H1 (cell line): ENCODE data around the gene HORMAD2. TPM values are rescaled to one million over a fixed set of nuclear protein-coding genes. Genes with fewer than 3 reads are reported as not detected.

ENCODE experiments used
- CHD7 ChIP-seq: fragments of 300-600 bp; sonication (generic); IDR thresholded peaks from 2 replicates; pipeline ENCODE4 v1.7.1; 2012; ENCODE audit warnings: low read length, moderate library complexity, mild to moderate bottlenecking, inconsistent platforms; ENCODE audit not compliant: insufficient replicate concordance
- POU5F1 ChIP-seq: IDR thresholded peaks from 2 replicates; pipeline ENCODE4 v1.6.1; 2011; ENCODE audit warnings: low read depth, mild to moderate bottlenecking, low read length, moderate library complexity
- polyA plus RNA-seq, 7 experiments: library from polyadenylated mRNA; depleted of rRNA in 3 of 7; stranded (reverse) in 5 of 7; unstranded in 2 of 7; fragments of >200 nt in 5 of 7; fragments of 200-250 nt in 2 of 7; gene quantifications; 1 replicate in 5 of 7; 2 replicates in 1 of 7; 4 replicates in 1 of 7; pipeline versions ENCODE4 v1.2.1 to v1.2.3, GENCODE V29; 2011 to 2013; ENCODE audit warnings: missing spikeins in 2 of 7, mixed read lengths in 2 of 7
- total RNA-seq: library from RNA; stranded (reverse); fragmentation: NEBNext Ultra II Directional; extraction: Animal tissue kit (Norgen Biotek cat#: 25700); gene quantifications from 2 replicates; pipeline ENCODE4 v1.2.1, GENCODE V29; 2021

The HORMAD2 gene
- total and polyA plus RNA-seq, 2 of the 8 experiments (the other 6 are each of a cell fraction or from before 2014, with no cell fraction given): 0.03 TPM; not detected in 1

- TF ChIP-seq CHD7 (no peak), POU5F1 (no peak)
Measured at GRCh38 chr22:30208631-30209603, 128.7 kb downstream of the HORMAD2 start (continued).
